ENCODE measurements around the gene PPP1R37. TPM values are rescaled to one million over a fixed set of nuclear protein-coding genes. Genes with fewer than 3 reads are reported as not detected.

Gene PPP1R37
- total and polyA plus RNA-seq, 2 of the 13 experiments (the other 11 are each of a cell fraction or from before 2014, with no cell fraction given) = 9.0 to 14.3 TPM

GRCh38 chr19:45045671-45046353 lies 47.2 kb upstream of the PPP1R37 start (continued):
- no peak for TF ChIP-seq ZNF652 (CRISPR knock-in tag; IDR thresholded peaks at IDR 0.05; ENCODE audit: borderline replicate concordance, low read depth)
- peak; percentile 99 for TF ChIP-seq FOXA3 (CRISPR knock-in tag; IDR thresholded peaks at IDR 0.05)
- TF ChIP-seq FOXK2 (IDR thresholded peaks at IDR 0.05) = peak; percentile 89
- TF ChIP-seq ZNF33B (CRISPR knock-in tag; IDR thresholded peaks at IDR 0.05) = no peak
- no peak for TF ChIP-seq ZNF740 (CRISPR knock-in tag; IDR thresholded peaks at IDR 0.05)
- no peak; the same call in 1 of the 2 replicates for TF ChIP-seq POGZ (CRISPR knock-in tag; IDR thresholded peaks at IDR 0.05)
- TF ChIP-seq ZBTB8A (CRISPR knock-in tag; IDR thresholded peaks at IDR 0.05; ENCODE audit: borderline replicate concordance, low read depth) = no peak
- TF ChIP-seq ZNF431 (CRISPR knock-in tag; IDR thresholded peaks at IDR 0.05; ENCODE audit: borderline replicate concordance, low read depth) = peak; percentile 87
- TF ChIP-seq BCLAF1 (IDR thresholded peaks at IDR 0.05) = no peak
- no peak for TF ChIP-seq ZNF879 (CRISPR knock-in tag; IDR thresholded peaks at IDR 0.05)
- peak; percentile 88 for TF ChIP-seq IRF2 (CRISPR knock-in tag; IDR thresholded peaks at IDR 0.05)
- no peak for TF ChIP-seq MED13 (CRISPR knock-in tag; IDR thresholded peaks at IDR 0.05)
- TF ChIP-seq ZUFSP (CRISPR knock-in tag; IDR thresholded peaks at IDR 0.05; ENCODE audit: borderline replicate concordance) = no peak
- no peak for TF ChIP-seq NKX3-1 (CRISPR knock-in tag; IDR thresholded peaks at IDR 0.05)
- no peak for TF ChIP-seq U2AF2 (IDR thresholded peaks at IDR 0.05; ENCODE audit: low read depth, low read length)
- TF ChIP-seq MEIS2 (CRISPR knock-in tag; IDR thresholded peaks at IDR 0.05) = peak; percentile 76; the same call in 1 of the 2 replicates
- TF ChIP-seq SALL1 (CRISPR knock-in tag; IDR thresholded peaks at IDR 0.05) = peak; percentile 90
- TF ChIP-seq GTF2F1 (IDR thresholded peaks at IDR 0.05; ENCODE audit: low read length) = no peak
- TF ChIP-seq MIER3 (CRISPR knock-in tag; IDR thresholded peaks at IDR 0.05; ENCODE audit: borderline replicate concordance) = peak; percentile 81; the same call in 1 of the 2 replicates
- TF ChIP-seq GFI1 (CRISPR knock-in tag; IDR thresholded peaks at IDR 0.05; ENCODE audit: borderline replicate concordance) = no peak
- no peak for TF ChIP-seq TBP (CRISPR knock-in tag; IDR thresholded peaks at IDR 0.05)
- TF ChIP-seq ZNF660 (CRISPR knock-in tag; IDR thresholded peaks at IDR 0.05; ENCODE audit: borderline replicate concordance, low read depth) = no peak
- TF ChIP-seq PAXIP1 (CRISPR knock-in tag; conservative IDR thresholded peaks at IDR 0.05) = peak; percentile 98
- no peak for TF ChIP-seq SMARCC2 (IDR thresholded peaks at IDR 0.05)

Measured in HepG2 (cell line).